D721Med (cell line): ENCODE measurements around the gene ZFYVE28.

Experiments used
- DNase-seq: peaks from one replicate; pipeline ENCODE4 v3.0.0; 2011; ENCODE audit warnings: low spot score; ENCODE audit not compliant: insufficient read length
- FAIRE-seq: peaks from 2 replicates; lab custom pipeline; 2011; peaks lifted over from hg19 to GRCh38; lab: Jason Lieb, UNC
- CTCF ChIP-seq: IDR thresholded peaks from 2 replicates; pipeline ENCODE4 v1.5.1; 2012; ENCODE audit warnings: mild to moderate bottlenecking, control low read depth; ENCODE audit not compliant: insufficient read depth; ENCODE audit errors: missing control alignments

The ZFYVE28 gene

GRCh38 chr4:2370597-2371320 is 47.7 kb downstream of the ZFYVE28 start:
- FAIRE-seq, result no peak
- DNase-seq, result no peak
- TF ChIP-seq CTCF, result no peak

GRCh38 chr4:2368746-2369437 is 49.6 kb downstream of the ZFYVE28 start:
- TF ChIP-seq CTCF, result no peak
- DNase-seq, result no peak
- FAIRE-seq, result no peak

- FAIRE-seq (no peak), DNase-seq (no peak)
- TF ChIP-seq CTCF, result no peak
Observed at GRCh38 chr4:2367626-2368025, 50.8 kb downstream of the ZFYVE28 start.

GRCh38 chr4:2366252-2367192 is 51.9 kb downstream of the ZFYVE28 start:
- no peak for TF ChIP-seq CTCF
- FAIRE-seq (no peak), DNase-seq (no peak)

- no peak for FAIRE-seq
- DNase-seq, result no peak
Observed at GRCh38 chr4:2365913-2366210, 52.6 kb downstream of the ZFYVE28 start.

More at GRCh38 chr4:2365913-2366210, 52.6 kb downstream of the ZFYVE28 start:
- TF ChIP-seq CTCF, result no peak
